ENCODE data around the gene FOXA3. TPM values are rescaled to one million over a fixed set of nuclear protein-coding genes. Genes with fewer than 3 reads are reported as not detected.

Gene FOXA3
- total and polyA plus RNA-seq, 10 of the 15 experiments (the other 5 are each of a cell fraction or from before 2014, with no cell fraction given), result 0.04 to 0.83 (median 0.11) TPM; not detected in 5

DNA sequence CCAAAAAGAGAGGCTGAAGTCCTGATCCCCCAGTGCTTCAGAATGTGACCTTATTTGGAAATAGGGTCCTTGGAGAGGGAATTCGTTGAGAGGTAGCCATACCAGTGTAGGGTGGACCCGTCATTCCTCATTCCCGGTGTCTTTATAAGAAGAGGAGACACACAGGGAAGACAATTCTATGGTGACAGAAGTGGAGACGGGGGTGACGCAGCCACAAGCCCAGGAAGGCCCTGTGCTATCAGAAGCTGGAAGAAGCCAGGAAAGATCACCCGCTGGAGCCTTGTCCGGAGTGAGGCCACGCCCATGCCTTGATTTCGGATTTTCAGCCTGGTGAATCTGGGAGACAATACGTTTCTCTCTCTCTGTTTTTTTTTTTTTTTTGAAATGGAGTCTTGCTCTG is 40.9 kb downstream of the FOXA3 start:
- H3K4me3 ChIP-seq, result no peak overlapping the region
- no peak for FAIRE-seq
- TF ChIP-seq NBN (IDR thresholded peaks at IDR 0.05), result no peak
- TF ChIP-seq SRF (IDR thresholded peaks at IDR 0.05; ENCODE audit: low read depth in 2 of 2, low read length in 2 of 2), result no peak
- TF ChIP-seq, protein P1, sequence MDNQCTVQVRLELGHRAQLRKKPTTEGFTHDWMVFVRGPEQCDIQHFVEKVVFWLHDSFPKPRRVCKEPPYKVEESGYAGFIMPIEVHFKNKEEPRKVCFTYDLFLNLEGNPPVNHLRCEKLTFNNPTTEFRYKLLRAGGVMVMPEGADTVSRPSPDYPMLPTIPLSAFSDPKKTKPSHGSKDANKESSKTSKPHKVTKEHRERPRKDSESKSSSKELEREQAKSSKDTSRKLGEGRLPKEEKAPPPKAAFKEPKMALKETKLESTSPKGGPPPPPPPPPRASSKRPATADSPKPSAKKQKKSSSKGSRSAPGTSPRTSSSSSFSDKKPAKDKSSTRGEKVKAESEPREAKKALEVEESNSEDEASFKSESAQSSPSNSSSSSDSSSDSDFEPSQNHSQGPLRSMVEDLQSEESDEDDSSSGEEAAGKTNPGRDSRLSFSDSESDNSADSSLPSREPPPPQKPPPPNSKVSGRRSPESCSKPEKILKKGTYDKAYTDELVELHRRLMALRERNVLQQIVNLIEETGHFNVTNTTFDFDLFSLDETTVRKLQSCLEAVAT (IDR thresholded peaks at IDR 0.05), result no peak
- TF ChIP-seq, protein P2, sequence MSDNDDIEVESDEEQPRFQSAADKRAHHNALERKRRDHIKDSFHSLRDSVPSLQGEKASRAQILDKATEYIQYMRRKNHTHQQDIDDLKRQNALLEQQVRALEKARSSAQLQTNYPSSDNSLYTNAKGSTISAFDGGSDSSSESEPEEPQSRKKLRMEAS (IDR thresholded peaks at IDR 0.05; ENCODE audit: low read depth, low read length), result no peak
- TF ChIP-seq, protein P3, sequence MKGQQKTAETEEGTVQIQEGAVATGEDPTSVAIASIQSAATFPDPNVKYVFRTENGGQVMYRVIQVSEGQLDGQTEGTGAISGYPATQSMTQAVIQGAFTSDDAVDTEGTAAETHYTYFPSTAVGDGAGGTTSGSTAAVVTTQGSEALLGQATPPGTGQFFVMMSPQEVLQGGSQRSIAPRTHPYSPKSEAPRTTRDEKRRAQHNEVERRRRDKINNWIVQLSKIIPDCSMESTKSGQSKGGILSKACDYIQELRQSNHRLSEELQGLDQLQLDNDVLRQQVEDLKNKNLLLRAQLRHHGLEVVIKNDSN (IDR thresholded peaks at IDR 0.05; ENCODE audit: borderline replicate concordance, extremely low read length, insufficient read depth, low read depth, low read length), result no peak
- TF ChIP-seq ZNF217 (IDR thresholded peaks at IDR 0.05), result no peak
- TF ChIP-seq TCF3 (IDR thresholded peaks at IDR 0.05; ENCODE audit: borderline replicate concordance, insufficient read depth, low read depth, low read length), result no peak
- no peak for TF ChIP-seq EED (IDR thresholded peaks at IDR 0.05; ENCODE audit: low read depth)
- no peak for TF ChIP-seq FOS (IDR thresholded peaks at IDR 0.05; ENCODE audit: borderline replicate concordance, extremely low read depth, insufficient read length)
- ATAC-seq, result no peak
- no peaks in the 10 kb centered on the region for H4K20me1 ChIP-seq (ENCODE audit: control insufficient read depth, insufficient read depth)
- DNase-seq (ENCODE audit: low read depth, low spot score), result no peak
- ChIA-PET CTCF (no interaction called here), POLR2A (interaction anchor here (0.6 kb wide), 1 partner anchor 1222 kb away, joined by 3 read pairs; no protein-coding TSS in a partner anchor), RAD21 (ENCODE audit: unreplicated experiment) (no interaction called here), SMC1A (ENCODE audit: uncharacterized antibody, unreplicated experiment) (no interaction called here)
- no peaks in the 10 kb centered on the region for H3K27me3 ChIP-seq (replicated peaks in 1 of 2; ENCODE audit: control insufficient read depth in 2 of 2, insufficient read depth in 2 of 2, low read length in 1 of 2)
- no peak overlapping the region for H2AFZ ChIP-seq (ENCODE audit: control insufficient read depth, low read depth, low read length)
- peaks cover 10% of the 10 kb centered on the region for H3K4me1 ChIP-seq (ENCODE audit: control insufficient read depth, insufficient read depth, low read length)
- BruUV-seq (replicated peaks), result no TSS peak
- H3K36me3 ChIP-seq (ENCODE audit: control insufficient read depth in 2 of 2, insufficient read depth in 2 of 2, low read length in 1 of 2), result no peaks in the 10 kb centered on the region; a peak in 1 of 4 replicates
- H3K4me2 ChIP-seq (ENCODE audit: control insufficient read depth, insufficient read depth), result no peak overlapping the region
- no peaks in the 10 kb centered on the region for H3K9me3 ChIP-seq (replicated peaks; ENCODE audit: control insufficient read depth, insufficient read depth, low read length)
- intact Hi-C loops (cut with micrococcal nuclease; ENCODE audit: unreplicated experiment), result no loop called here
- H3K27ac ChIP-seq (ENCODE audit: control insufficient read depth, insufficient read depth), result no peak overlapping the region
- no peak overlapping the region for H3K9ac ChIP-seq (ENCODE audit: control insufficient read depth, insufficient read depth, low read length)
- in situ Hi-C loops (cut with MboI), result no loop called here
- H3K79me2 ChIP-seq (ENCODE audit: control insufficient read depth, insufficient read depth, low read length), result peaks cover 8% of the 10 kb centered on the region
- 57% methylated on average over 10 of the region's 10 CpGs for WGBS (ENCODE audit: insufficient coverage, insufficient replicate concordance, low lambda C conversion rate, missing lambda C conversion rate)

Data from GM12878 (cell line).